Vagina (tissue), 2 donors: ENCODE measurements around the gene TMEM151B. TPM values are rescaled to one million over a fixed set of nuclear protein-coding genes. Genes with fewer than 3 reads are reported as not detected.

Experiments used
- DNase-seq, 2 donors: peaks; one replicate each; pipeline ENCODE4 v3.0.0-alpha.2; 2017; ENCODE audit errors: extremely low spot score in 2 of 2
- H3K27ac ChIP-seq: fragments of 200-600 bp; sonication (generic); one replicate; pipeline ENCODE4 v1.5.1; 2019
- H3K27me3 ChIP-seq: fragments of 200-600 bp; sonication (generic); one replicate; pipeline ENCODE4 v1.5.1; 2019
- H3K36me3 ChIP-seq, 2 donors: fragments of 200-600 bp; sonication (generic); one replicate each; pipeline ENCODE4 v1.5.1; 2017 to 2019
- H3K4me1 ChIP-seq: fragments of 200-600 bp; sonication (generic); one replicate; pipeline ENCODE4 v1.5.1; 2019
- H3K4me3 ChIP-seq, 2 donors: fragments of 200-600 bp; sonication (generic); 1 replicate in 1 of 2; 2 replicates in 1 of 2; pipeline ENCODE4 v1.5.1; 2016 to 2019
- H3K9me3 ChIP-seq: fragments of 200-600 bp; sonication (generic); one replicate; pipeline ENCODE4 v1.5.1; 2019
- POLR2A ChIP-seq, 2 donors: fragments of 450-650 bp; IDR thresholded peaks; one replicate each; pipeline ENCODE4 v1.6.1; 2017; ENCODE audit warnings: antibody characterized with exemption in 2 of 2, mild to moderate bottlenecking in 2 of 2, moderate library complexity in 2 of 2
- POLR2AphosphoS5 ChIP-seq, 2 donors: sonication (generic); formaldehyde crosslinking; IDR thresholded peaks; one replicate each; pipeline ENCODE4 v1.9.0; 2017; ENCODE audit warnings: antibody characterized with exemption in 2 of 2, mild to moderate bottlenecking in 2 of 2, low read depth in 1 of 2; ENCODE audit not compliant: insufficient read depth in 1 of 2
- intact Hi-C: fragments of 100-400 bp; cut with DNase I; formaldehyde crosslinking; loops from one replicate; pipeline ENCODE4 v1.15.1; 2023
- total RNA-seq: library from RNA; depleted of rRNA; stranded (reverse); fragments of >200 nt; gene quantifications from one replicate; pipeline ENCODE4 v1.2.3, GENCODE V29; 2016
- TF ChIP-seq, protein P1 (sequence below), 3 experiments: fragments of 450-650 bp in 2 of 3; fragments of 200-600 bp in 1 of 3; sonication (generic) in 1 of 3; IDR thresholded peaks; one replicate each; pipeline ENCODE4 v1.5.1; 2017 to 2019; ENCODE audit warnings: antibody characterized with exemption in 3 of 3, mild to moderate bottlenecking in 2 of 3, moderate library complexity in 2 of 3

TMEM151B gene
- total RNA-seq, 1 donor from 2014 or later = 0.49 TPM

DNA sequence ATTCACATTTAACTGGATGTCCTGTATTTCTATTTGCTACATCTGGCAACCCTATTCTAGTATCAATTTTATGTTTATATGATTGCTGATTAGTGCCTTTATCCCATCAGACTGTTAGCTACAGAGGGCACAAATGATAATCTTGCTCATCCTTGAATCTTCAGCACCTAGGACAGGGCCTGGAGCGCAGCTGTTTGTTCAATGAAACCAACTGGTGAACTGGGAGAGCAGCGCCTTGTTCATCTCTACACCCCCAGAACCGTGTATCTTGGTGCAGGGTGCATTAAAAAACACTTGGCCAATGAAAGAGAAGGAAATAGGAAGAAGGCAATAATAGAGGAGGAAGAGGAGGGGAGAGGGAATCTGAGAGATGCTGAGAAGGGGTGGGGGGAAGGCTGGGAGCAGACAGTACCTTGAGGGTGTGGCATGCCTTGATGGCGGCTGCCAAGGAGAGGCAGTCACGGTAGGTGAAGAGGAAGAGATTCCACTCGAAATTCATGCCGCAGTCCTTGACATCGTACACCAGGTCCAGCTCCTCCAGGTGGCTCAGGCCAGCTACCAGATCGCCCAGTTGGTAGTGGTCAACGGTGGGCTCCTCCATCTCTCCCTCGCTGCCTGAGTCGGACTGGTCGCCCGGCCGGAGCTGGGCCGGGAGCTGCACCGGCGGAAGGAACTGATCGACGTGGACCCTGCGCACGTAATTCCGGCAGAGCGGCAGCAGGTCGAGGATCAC is 15.5 kb downstream of the TMEM151B start:
- Histone ChIP-seq H3K27ac (no peak overlapping the region), H3K27me3 (no peaks in the 10 kb centered on the region), H3K4me3 (no peak overlapping the region), H3K4me1 (no peaks in the 10 kb centered on the region), H3K9me3 (no peaks in the 10 kb centered on the region), H3K36me3 (no peaks in the 10 kb centered on the region)
- intact Hi-C loops = no loop called here
- no peak for TF ChIP-seq POLR2AphosphoS5 (IDR thresholded peaks at IDR 0.05; ENCODE audit: insufficient read depth in 1 of 2, low read depth in 1 of 2)
- no peak for TF ChIP-seq POLR2A (IDR thresholded peaks at IDR 0.05)
- TF ChIP-seq, protein P1, sequence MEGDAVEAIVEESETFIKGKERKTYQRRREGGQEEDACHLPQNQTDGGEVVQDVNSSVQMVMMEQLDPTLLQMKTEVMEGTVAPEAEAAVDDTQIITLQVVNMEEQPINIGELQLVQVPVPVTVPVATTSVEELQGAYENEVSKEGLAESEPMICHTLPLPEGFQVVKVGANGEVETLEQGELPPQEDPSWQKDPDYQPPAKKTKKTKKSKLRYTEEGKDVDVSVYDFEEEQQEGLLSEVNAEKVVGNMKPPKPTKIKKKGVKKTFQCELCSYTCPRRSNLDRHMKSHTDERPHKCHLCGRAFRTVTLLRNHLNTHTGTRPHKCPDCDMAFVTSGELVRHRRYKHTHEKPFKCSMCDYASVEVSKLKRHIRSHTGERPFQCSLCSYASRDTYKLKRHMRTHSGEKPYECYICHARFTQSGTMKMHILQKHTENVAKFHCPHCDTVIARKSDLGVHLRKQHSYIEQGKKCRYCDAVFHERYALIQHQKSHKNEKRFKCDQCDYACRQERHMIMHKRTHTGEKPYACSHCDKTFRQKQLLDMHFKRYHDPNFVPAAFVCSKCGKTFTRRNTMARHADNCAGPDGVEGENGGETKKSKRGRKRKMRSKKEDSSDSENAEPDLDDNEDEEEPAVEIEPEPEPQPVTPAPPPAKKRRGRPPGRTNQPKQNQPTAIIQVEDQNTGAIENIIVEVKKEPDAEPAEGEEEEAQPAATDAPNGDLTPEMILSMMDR (IDR thresholded peaks at IDR 0.05) = no peak
- DNase-seq = no peak

- TF ChIP-seq, protein P1 (IDR thresholded peaks at IDR 0.05) = no peak
- no peak for TF ChIP-seq POLR2AphosphoS5 (IDR thresholded peaks at IDR 0.05; ENCODE audit: insufficient read depth in 1 of 2, low read depth in 1 of 2)
- H3K27ac ChIP-seq = no peak overlapping the region
- H3K4me1 ChIP-seq = no peaks in the 10 kb centered on the region
- H3K4me3 ChIP-seq = no peak overlapping the region
- no peak for DNase-seq
- H3K9me3 ChIP-seq = no peaks in the 10 kb centered on the region
- intact Hi-C loops = no loop called here
- no peaks in the 10 kb centered on the region for H3K27me3 ChIP-seq
- H3K36me3 ChIP-seq = no peaks in the 10 kb centered on the region
These were observed 16.0 kb downstream of the TMEM151B start for GRCh38 chr6:44286285-44286565.

DNA sequence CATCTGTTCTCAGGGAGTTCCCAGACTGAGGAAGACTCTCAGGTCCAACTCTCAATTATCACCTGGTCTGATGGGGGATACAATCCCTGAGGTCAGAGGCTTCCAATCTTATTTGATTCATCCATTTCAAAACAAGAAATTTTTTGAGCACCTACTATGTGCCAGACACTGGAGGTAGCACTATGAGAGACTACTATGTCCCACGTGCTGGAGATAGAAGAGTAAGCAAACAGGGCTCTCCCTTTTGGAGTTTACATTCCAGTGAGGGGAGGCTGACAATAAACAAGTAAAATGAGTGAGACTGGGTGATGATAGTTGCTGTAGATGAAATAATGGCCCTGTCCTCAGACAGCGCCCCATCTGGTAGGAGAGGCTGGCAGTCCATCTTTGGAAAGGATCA is 16.5 kb downstream of the TMEM151B start:
- Histone ChIP-seq H3K36me3 (no peaks in the 10 kb centered on the region), H3K4me3 (no peak overlapping the region), H3K27ac (no peak overlapping the region), H3K9me3 (no peaks in the 10 kb centered on the region), H3K4me1 (no peaks in the 10 kb centered on the region), H3K27me3 (no peaks in the 10 kb centered on the region)
- TF ChIP-seq POLR2AphosphoS5 (IDR thresholded peaks at IDR 0.05; ENCODE audit: insufficient read depth in 1 of 2, low read depth in 1 of 2) (no peak), POLR2A (IDR thresholded peaks at IDR 0.05) (no peak)
- TF ChIP-seq, protein P1 (IDR thresholded peaks at IDR 0.05) = no peak
- no peak for DNase-seq
- intact Hi-C loops = no loop called here

DNA sequence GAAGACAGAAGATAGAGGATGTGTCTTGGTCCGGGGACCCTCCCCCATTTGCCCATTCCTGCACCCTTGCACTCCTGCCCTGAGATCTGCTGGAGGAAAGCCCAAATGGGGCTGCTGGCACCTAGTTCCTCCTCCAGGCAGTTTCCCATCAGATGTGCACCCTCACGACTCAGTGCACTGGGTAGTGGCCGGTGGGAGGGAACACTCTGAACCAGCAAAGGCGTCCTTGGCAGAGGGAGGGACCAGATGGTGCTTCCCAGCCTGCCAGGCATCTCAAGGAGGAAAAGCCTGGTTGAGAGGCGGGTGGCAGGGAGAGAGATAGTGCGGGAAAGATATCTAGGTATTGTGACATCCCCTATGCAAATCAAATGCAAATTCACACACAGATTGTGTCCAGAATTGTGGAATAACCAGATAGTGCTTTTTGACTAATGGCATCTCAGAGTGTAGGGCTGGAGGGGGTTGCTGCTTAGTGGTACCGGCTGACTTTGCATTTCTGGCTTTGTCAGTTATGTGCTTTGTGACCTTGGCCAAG is 19.5 kb downstream of the TMEM151B start:
- intact Hi-C loops = no loop called here
- no peak overlapping the region for H3K4me3 ChIP-seq
- no peaks in the 10 kb centered on the region for H3K36me3 ChIP-seq
- DNase-seq = no peak
- H3K27ac ChIP-seq = no peak overlapping the region
- no peaks in the 10 kb centered on the region for H3K9me3 ChIP-seq
- no peak for TF ChIP-seq POLR2AphosphoS5 (IDR thresholded peaks at IDR 0.05; ENCODE audit: insufficient read depth in 1 of 2, low read depth in 1 of 2)
- TF ChIP-seq, protein P1 (IDR thresholded peaks at IDR 0.05) = no peak
- no peak for TF ChIP-seq POLR2A (IDR thresholded peaks at IDR 0.05)
- no peaks in the 10 kb centered on the region for H3K27me3 ChIP-seq
- no peaks in the 10 kb centered on the region for H3K4me1 ChIP-seq

DNA sequence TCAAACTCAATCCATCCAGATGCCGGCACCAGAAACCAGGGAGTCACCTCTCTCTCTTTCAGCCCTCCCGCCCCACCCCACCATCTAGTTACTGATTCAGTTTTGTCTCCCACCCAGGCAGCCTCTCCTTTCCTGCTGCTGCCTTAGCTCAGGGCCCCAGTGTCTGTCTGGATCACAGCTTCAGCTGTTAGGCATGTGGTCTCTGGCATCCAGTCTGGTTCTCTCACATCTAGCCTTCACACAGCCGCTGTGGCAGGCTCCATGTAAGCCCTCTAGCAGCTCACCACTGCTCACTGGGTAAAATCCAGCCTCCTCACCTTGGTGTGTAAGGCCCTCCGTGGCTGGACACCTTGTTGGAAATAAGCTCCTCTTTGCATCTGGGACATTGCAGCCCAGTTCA is 21.6 kb downstream of the TMEM151B start:
- intact Hi-C loops = no loop called here
- TF ChIP-seq POLR2AphosphoS5 (IDR thresholded peaks at IDR 0.05; ENCODE audit: insufficient read depth in 1 of 2, low read depth in 1 of 2) (no peak), POLR2A (IDR thresholded peaks at IDR 0.05) (no peak)
- TF ChIP-seq, protein P1 (IDR thresholded peaks at IDR 0.05) = no peak
- H3K4me1 ChIP-seq = peaks cover 2% of the 10 kb centered on the region
- H3K9me3 ChIP-seq = no peaks in the 10 kb centered on the region
- no peak for DNase-seq
- H3K36me3 ChIP-seq = no peaks in the 10 kb centered on the region
- no peak overlapping the region for H3K27ac ChIP-seq
- no peak overlapping the region for H3K4me3 ChIP-seq
- H3K27me3 ChIP-seq = no peaks in the 10 kb centered on the region
